WTC11 (cell line): ENCODE data around the gene GRAMD4.

Experiments
- SP1 ChIP-seq: sonication (generic); formaldehyde crosslinking; conservative IDR thresholded peaks from 2 replicates; pipeline ENCODE4 v1.8.1; 2022; ENCODE audit warnings: missing genetic modification reagents
- TCF7 ChIP-seq: sonication (generic); formaldehyde crosslinking; IDR thresholded peaks from 2 replicates; pipeline ENCODE4 v1.8.0; 2022; ENCODE audit warnings: mild to moderate bottlenecking, low read depth, missing genetic modification reagents, moderate library complexity
- TEAD4 ChIP-seq: sonication (generic); formaldehyde crosslinking; IDR thresholded peaks from 2 replicates; pipeline ENCODE4 v1.8.0; 2022; ENCODE audit warnings: mild to moderate bottlenecking, missing genetic modification reagents
- ZNF317 ChIP-seq: sonication (generic); formaldehyde crosslinking; IDR thresholded peaks from 2 replicates; pipeline ENCODE4 v1.8.1; 2023; ENCODE audit warnings: low read depth, mild to moderate bottlenecking, moderate library complexity, missing genetic modification reagents, borderline replicate concordance
- TF ChIP-seq, protein P1 (sequence below): fragments of 200-600 bp; IDR thresholded peaks from 2 replicates; pipeline ENCODE4 v1.8.0; 2022; ENCODE audit warnings: antibody characterized with exemption
- TF ChIP-seq, protein P2 (sequence below): sonication (generic); formaldehyde crosslinking; IDR thresholded peaks from 2 replicates; pipeline ENCODE4 v1.8.1; 2023; ENCODE audit warnings: mild to moderate bottlenecking, moderate library complexity, missing genetic modification reagents
- TF ChIP-seq, protein P3 (sequence below): sonication (generic); formaldehyde crosslinking; IDR thresholded peaks from 2 replicates; pipeline ENCODE4 v1.8.0; 2022; ENCODE audit warnings: mild to moderate bottlenecking, missing genetic modification reagents
- TF ChIP-seq, protein P4 (sequence below): sonication (generic); formaldehyde crosslinking; conservative IDR thresholded peaks from 2 replicates; pipeline ENCODE4 v1.8.1; 2023; ENCODE audit warnings: mild to moderate bottlenecking, low read depth, missing genetic modification reagents, moderate library complexity

DNA sequence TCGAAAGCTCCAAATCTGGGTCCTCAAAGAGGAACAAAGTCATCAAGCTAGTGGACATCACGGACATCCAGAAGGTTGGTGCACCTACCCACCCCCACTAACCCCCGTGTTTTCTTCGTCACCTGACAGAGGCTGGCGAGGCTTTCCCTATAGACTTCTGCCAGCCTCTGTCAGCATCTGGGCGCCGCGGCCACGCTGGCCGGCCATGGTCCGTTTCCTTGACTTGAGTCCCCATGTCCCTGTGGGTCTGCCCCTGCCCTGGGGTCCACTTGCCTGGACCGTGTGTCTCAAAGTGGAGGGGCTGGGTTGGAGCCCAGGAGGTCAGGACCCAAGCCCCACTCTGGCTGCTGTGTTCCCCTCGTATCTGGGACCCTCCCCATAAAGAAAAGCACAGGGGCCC, 55.3 kb downstream of the GRAMD4 start:
- TF ChIP-seq, protein P1, sequence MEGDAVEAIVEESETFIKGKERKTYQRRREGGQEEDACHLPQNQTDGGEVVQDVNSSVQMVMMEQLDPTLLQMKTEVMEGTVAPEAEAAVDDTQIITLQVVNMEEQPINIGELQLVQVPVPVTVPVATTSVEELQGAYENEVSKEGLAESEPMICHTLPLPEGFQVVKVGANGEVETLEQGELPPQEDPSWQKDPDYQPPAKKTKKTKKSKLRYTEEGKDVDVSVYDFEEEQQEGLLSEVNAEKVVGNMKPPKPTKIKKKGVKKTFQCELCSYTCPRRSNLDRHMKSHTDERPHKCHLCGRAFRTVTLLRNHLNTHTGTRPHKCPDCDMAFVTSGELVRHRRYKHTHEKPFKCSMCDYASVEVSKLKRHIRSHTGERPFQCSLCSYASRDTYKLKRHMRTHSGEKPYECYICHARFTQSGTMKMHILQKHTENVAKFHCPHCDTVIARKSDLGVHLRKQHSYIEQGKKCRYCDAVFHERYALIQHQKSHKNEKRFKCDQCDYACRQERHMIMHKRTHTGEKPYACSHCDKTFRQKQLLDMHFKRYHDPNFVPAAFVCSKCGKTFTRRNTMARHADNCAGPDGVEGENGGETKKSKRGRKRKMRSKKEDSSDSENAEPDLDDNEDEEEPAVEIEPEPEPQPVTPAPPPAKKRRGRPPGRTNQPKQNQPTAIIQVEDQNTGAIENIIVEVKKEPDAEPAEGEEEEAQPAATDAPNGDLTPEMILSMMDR: no peak
- TF ChIP-seq TEAD4 (CRISPR knock-in tag) (no peak), ZNF317 (CRISPR knock-in tag) (no peak), TCF7 (no peak), SP1 (CRISPR knock-in tag) (no peak)
- TF ChIP-seq, protein P2, sequence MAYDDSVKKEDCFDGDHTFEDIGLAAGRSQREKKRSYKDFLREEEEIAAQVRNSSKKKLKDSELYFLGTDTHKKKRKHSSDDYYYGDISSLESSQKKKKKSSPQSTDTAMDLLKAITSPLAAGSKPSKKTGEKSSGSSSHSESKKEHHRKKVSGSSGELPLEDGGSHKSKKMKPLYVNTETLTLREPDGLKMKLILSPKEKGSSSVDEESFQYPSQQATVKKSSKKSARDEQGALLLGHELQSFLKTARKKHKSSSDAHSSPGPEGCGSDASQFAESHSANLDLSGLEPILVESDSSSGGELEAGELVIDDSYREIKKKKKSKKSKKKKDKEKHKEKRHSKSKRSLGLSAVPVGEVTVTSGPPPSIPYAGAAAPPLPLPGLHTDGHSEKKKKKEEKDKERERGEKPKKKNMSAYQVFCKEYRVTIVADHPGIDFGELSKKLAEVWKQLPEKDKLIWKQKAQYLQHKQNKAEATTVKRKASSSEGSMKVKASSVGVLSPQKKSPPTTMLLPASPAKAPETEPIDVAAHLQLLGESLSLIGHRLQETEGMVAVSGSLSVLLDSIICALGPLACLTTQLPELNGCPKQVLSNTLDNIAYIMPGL (CRISPR knock-in tag): no peak
- TF ChIP-seq, protein P3, sequence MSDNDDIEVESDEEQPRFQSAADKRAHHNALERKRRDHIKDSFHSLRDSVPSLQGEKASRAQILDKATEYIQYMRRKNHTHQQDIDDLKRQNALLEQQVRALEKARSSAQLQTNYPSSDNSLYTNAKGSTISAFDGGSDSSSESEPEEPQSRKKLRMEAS (CRISPR knock-in tag): no peak
- TF ChIP-seq, protein P4, sequence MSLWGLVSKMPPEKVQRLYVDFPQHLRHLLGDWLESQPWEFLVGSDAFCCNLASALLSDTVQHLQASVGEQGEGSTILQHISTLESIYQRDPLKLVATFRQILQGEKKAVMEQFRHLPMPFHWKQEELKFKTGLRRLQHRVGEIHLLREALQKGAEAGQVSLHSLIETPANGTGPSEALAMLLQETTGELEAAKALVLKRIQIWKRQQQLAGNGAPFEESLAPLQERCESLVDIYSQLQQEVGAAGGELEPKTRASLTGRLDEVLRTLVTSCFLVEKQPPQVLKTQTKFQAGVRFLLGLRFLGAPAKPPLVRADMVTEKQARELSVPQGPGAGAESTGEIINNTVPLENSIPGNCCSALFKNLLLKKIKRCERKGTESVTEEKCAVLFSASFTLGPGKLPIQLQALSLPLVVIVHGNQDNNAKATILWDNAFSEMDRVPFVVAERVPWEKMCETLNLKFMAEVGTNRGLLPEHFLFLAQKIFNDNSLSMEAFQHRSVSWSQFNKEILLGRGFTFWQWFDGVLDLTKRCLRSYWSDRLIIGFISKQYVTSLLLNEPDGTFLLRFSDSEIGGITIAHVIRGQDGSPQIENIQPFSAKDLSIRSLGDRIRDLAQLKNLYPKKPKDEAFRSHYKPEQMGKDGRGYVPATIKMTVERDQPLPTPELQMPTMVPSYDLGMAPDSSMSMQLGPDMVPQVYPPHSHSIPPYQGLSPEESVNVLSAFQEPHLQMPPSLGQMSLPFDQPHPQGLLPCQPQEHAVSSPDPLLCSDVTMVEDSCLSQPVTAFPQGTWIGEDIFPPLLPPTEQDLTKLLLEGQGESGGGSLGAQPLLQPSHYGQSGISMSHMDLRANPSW: no peak
